GM12892 (cell line): ENCODE results near the gene GABRB1.

Experiments
- POLR2A ChIP-seq: IDR thresholded peaks from 2 replicates; pipeline ENCODE4 v1.6.1; 2011; ENCODE audit warnings: low read depth, low read length, control low read depth
- POLR2AphosphoS5 ChIP-seq: IDR thresholded peaks from 2 replicates; pipeline ENCODE4 v1.6.1; 2011; ENCODE audit warnings: low read depth, low read length, control low read depth
- TAF1 ChIP-seq: IDR thresholded peaks from 2 replicates; pipeline ENCODE4 v1.6.1; 2011; ENCODE audit warnings: low read depth, mild to moderate bottlenecking, control low read depth, low read length, borderline replicate concordance

DNA sequence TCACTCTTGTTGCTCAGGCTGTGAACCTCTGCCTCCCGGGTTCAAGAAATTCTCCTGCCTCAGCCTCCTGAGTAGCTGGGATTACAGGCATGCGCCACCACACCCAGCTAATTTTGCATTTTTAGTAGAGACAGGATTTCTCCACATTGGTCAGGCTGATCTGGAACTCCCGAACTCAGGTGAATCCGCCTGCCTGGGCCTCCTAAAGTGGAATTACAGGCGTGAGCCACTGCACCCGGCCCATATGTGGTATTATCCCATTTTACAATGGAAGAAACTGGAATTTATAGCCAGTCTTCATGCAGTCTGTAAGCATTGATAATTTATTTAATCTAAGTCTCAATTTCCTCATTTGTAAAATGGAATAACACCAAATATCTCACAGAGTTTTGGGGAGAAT, 161.8 kb downstream of the GABRB1 start:
- TF ChIP-seq POLR2A = no peak
- TF ChIP-seq TAF1 = no peak
- no peak for TF ChIP-seq POLR2AphosphoS5
